ENCODE results near the gene IL36RN. TPM values are rescaled to one million over a fixed set of nuclear protein-coding genes. Genes with fewer than 3 reads are reported as not detected.

Gene IL36RN
- total RNA-seq, 1 experiment from 2014 or later: not detected

DNA sequence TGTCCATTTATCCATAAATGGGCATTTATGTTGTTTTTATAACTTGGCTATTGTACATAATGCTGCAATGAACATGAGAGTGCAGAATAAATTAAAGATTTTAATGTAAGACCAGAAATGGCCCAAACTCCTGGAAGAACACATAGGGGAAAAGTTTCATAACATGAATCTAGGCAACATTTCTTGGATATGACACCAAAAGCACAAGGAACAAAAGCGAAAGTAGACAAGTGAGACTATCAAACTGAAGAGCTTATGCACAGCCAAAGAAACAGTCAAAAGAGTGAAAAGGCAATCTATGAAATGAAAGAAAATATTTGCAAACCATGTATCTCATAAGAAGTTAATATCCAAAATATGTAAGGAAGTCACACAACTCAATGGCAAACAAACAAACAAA lies 47.9 kb upstream of the IL36RN start:
- no peak for DNase-seq (ENCODE audit: low spot score)
- no peak overlapping the region for H3K4me3 ChIP-seq (ENCODE audit: low read depth, low read length, poor library complexity, severe bottlenecking)
- H3K9me3 ChIP-seq (ENCODE audit: low read depth, low read length, poor library complexity, severe bottlenecking): no peaks in the 10 kb centered on the region
- peaks cover 20% of the 10 kb centered on the region for H3K27me3 ChIP-seq (replicated peaks; ENCODE audit: insufficient read depth, low read depth, low read length, poor library complexity)
- H3K27ac ChIP-seq (ENCODE audit: low read depth, low read length, poor library complexity, severe bottlenecking): no peak overlapping the region
- ChIA-PET POLR2A (ENCODE audit: low non-redundant PET) (no interaction called here), CTCF (no interaction called here)
- intact Hi-C loops (cut with micrococcal nuclease; ENCODE audit: unreplicated experiment): no loop called here
- H3K36me3 ChIP-seq (ENCODE audit: insufficient read depth, low read length, poor library complexity, severe bottlenecking): no peaks in the 10 kb centered on the region
- TF ChIP-seq, protein P1, sequence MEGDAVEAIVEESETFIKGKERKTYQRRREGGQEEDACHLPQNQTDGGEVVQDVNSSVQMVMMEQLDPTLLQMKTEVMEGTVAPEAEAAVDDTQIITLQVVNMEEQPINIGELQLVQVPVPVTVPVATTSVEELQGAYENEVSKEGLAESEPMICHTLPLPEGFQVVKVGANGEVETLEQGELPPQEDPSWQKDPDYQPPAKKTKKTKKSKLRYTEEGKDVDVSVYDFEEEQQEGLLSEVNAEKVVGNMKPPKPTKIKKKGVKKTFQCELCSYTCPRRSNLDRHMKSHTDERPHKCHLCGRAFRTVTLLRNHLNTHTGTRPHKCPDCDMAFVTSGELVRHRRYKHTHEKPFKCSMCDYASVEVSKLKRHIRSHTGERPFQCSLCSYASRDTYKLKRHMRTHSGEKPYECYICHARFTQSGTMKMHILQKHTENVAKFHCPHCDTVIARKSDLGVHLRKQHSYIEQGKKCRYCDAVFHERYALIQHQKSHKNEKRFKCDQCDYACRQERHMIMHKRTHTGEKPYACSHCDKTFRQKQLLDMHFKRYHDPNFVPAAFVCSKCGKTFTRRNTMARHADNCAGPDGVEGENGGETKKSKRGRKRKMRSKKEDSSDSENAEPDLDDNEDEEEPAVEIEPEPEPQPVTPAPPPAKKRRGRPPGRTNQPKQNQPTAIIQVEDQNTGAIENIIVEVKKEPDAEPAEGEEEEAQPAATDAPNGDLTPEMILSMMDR (conservative IDR thresholded peaks at IDR 0.05; ENCODE audit: low read depth, low read length): no peak
- TF ChIP-seq EZH2 (IDR thresholded peaks at IDR 0.05; ENCODE audit: borderline replicate concordance, low read depth, low read length, poor library complexity, severe bottlenecking): no peak
- BruUV-seq (replicated peaks): no TSS peak
- H3K4me1 ChIP-seq (ENCODE audit: insufficient read depth, low read length, poor library complexity, severe bottlenecking): no peaks in the 10 kb centered on the region

DNA sequence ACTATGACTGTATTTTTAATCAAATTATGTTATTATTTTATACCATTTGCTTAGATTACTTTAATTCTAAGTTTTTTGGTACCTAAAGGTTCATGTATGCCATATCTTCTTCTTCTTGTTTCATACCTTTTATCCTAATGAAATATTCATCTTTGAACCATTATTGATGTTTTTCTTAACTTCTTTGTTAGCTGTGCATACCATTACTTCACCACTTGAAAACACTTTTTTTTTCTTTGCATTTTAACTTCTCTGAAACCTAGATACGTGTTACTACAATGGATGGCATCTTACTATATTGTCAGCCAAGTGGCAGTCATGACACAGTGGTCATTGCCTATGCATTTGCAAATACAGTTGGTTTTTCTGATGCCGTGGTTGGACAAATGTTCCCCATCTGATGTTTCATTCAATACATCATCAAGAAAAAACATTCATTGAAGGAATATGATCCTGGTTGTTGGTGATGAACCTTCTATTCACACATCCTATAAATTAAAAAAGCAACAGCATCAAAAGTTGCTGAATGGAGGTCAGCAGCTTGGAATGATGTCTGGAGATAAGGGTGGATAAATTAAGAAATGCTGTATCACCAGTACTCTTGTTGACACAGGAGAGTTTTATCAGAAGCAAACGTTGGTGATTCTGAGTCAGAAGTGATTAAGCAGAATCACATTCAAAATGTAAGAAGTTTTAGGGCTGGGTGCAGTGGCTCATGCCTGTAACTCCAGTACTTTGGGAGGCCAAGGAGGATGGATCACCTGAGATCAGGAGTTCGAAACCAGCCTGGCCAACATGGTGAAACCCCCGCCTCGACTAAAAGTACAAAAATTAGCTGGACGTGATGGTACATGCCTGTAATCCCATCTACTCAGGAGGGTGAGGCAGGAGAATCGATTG lies 46.3 kb upstream of the IL36RN start:
- H3K9me3 ChIP-seq (ENCODE audit: low read depth, low read length, poor library complexity, severe bottlenecking): no peaks in the 10 kb centered on the region
- TF ChIP-seq, protein P1 (conservative IDR thresholded peaks at IDR 0.05; ENCODE audit: low read depth, low read length): no peak
- no peak for TF ChIP-seq EZH2 (IDR thresholded peaks at IDR 0.05; ENCODE audit: borderline replicate concordance, low read depth, low read length, poor library complexity, severe bottlenecking)
- CTCF ChIA-PET: no interaction called here
- intact Hi-C loops (cut with micrococcal nuclease; ENCODE audit: unreplicated experiment): no loop called here
- POLR2A ChIA-PET (ENCODE audit: low non-redundant PET): no interaction called here
- peaks cover 25% of the 10 kb centered on the region for H3K27me3 ChIP-seq (replicated peaks; ENCODE audit: insufficient read depth, low read depth, low read length, poor library complexity)
- DNase-seq (ENCODE audit: low spot score): no peak
- BruUV-seq (replicated peaks): no TSS peak
- H3K36me3 ChIP-seq (ENCODE audit: insufficient read depth, low read length, poor library complexity, severe bottlenecking): no peaks in the 10 kb centered on the region
- no peak overlapping the region for H3K4me3 ChIP-seq (ENCODE audit: low read depth, low read length, poor library complexity, severe bottlenecking)
- no peaks in the 10 kb centered on the region for H3K4me1 ChIP-seq (ENCODE audit: insufficient read depth, low read length, poor library complexity, severe bottlenecking)
- H3K27ac ChIP-seq (ENCODE audit: low read depth, low read length, poor library complexity, severe bottlenecking): no peak overlapping the region

DNA sequence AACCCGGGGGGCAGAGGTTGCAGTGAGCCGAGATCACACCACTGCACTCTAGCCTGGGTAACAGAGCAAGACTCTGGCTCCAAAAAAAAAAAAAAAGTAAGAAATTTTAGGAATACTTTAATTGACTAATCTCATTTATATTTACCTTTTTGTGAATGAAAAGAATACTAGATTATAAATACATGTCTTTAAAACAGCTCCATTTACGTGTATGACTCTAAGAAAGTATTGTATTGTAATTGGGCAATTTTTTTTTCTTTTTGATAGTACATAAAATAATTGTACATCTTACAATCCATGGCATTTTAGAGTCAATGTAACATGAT lies 45.7 kb upstream of the IL36RN start:
- Histone ChIP-seq H3K36me3 (ENCODE audit: insufficient read depth, low read length, poor library complexity, severe bottlenecking) (no peaks in the 10 kb centered on the region), H3K4me3 (ENCODE audit: low read depth, low read length, poor library complexity, severe bottlenecking) (no peak overlapping the region), H3K9me3 (ENCODE audit: low read depth, low read length, poor library complexity, severe bottlenecking) (no peaks in the 10 kb centered on the region), H3K27me3 (replicated peaks; ENCODE audit: insufficient read depth, low read depth, low read length, poor library complexity) (peaks cover 25% of the 10 kb centered on the region), H3K27ac (ENCODE audit: low read depth, low read length, poor library complexity, severe bottlenecking) (no peak overlapping the region), H3K4me1 (ENCODE audit: insufficient read depth, low read length, poor library complexity, severe bottlenecking) (no peaks in the 10 kb centered on the region)
- DNase-seq (ENCODE audit: low spot score): no peak
- no TSS peak for BruUV-seq (replicated peaks)
- ChIA-PET CTCF (no interaction called here), POLR2A (ENCODE audit: low non-redundant PET) (no interaction called here)
- no peak for TF ChIP-seq EZH2 (IDR thresholded peaks at IDR 0.05; ENCODE audit: borderline replicate concordance, low read depth, low read length, poor library complexity, severe bottlenecking)
- TF ChIP-seq, protein P1 (conservative IDR thresholded peaks at IDR 0.05; ENCODE audit: low read depth, low read length): no peak
- intact Hi-C loops (cut with micrococcal nuclease; ENCODE audit: unreplicated experiment): no loop called here

Data from A673 (cell line).